ENCODE data around the gene RAB11FIP3.

GRCh38 chr16:411576-412265, 13.7 kb upstream of the RAB11FIP3 start:
- no peak for TF ChIP-seq POLR2A (IDR thresholded peaks at IDR 0.05)
- TF ChIP-seq CTCF (IDR thresholded peaks at IDR 0.05): no peak

Data from ovary (tissue), 3 donors.